HG03025 (cell line): ENCODE measurements around the gene LCN10.
"Not testable (repeated sequence)": the region's sequence is repeated elsewhere in the genome, so short reads cannot be mapped to it uniquely, and the experiment has no call there.

Experiments
- ATAC-seq: cut with Tn5 transposase; IDR thresholded peaks from one replicate; pipeline ENCODE4 v1.9.1; 2021; ENCODE audit warnings: mild to moderate bottlenecking, moderate library complexity; ENCODE audit not compliant: unreplicated experiment, low FRiP score

LCN10 gene

GRCh38 chr9:136707011-136707410 is 35.7 kb downstream of the LCN10 start:
- ATAC-seq: no peak

GRCh38 chr9:136705564-136705963 is 37.2 kb downstream of the LCN10 start:
- no peak for ATAC-seq

GRCh38 chr9:136704741-136705140 is 38.0 kb downstream of the LCN10 start:
- ATAC-seq: not testable (repeated sequence)

GRCh38 chr9:136703276-136703860 is 39.4 kb downstream of the LCN10 start:
- ATAC-seq: no peak

- no peak for ATAC-seq
Observed at GRCh38 chr9:136701668-136702053, 41.1 kb downstream of the LCN10 start.

- ATAC-seq: no peak
Observed at GRCh38 chr9:136700959-136701667, 41.6 kb downstream of the LCN10 start.

- no peak for ATAC-seq
Observed at GRCh38 chr9:136700304-136700703, 42.4 kb downstream of the LCN10 start.

- no peak for ATAC-seq
Observed at GRCh38 chr9:136698635-136699246, 44.0 kb downstream of the LCN10 start.

GRCh38 chr9:136697821-136698526 is 44.8 kb downstream of the LCN10 start:
- no peak for ATAC-seq

GRCh38 chr9:136697146-136697820 is 45.5 kb downstream of the LCN10 start:
- ATAC-seq: no peak

GRCh38 chr9:136696502-136696901 is 46.2 kb downstream of the LCN10 start:
- ATAC-seq: no peak

- ATAC-seq: no peak
Observed at GRCh38 chr9:136695955-136696354, 46.8 kb downstream of the LCN10 start.

- ATAC-seq: no peak
Observed at GRCh38 chr9:136695435-136695895, 47.3 kb downstream of the LCN10 start.

- ATAC-seq: no peak
Observed at GRCh38 chr9:136694872-136695247, 47.9 kb downstream of the LCN10 start.

GRCh38 chr9:136694163-136694871 is 48.4 kb downstream of the LCN10 start:
- no peak for ATAC-seq

- ATAC-seq: no peak
Observed at GRCh38 chr9:136693490-136694162, 49.1 kb downstream of the LCN10 start.

GRCh38 chr9:136693135-136693489 is 49.6 kb downstream of the LCN10 start:
- ATAC-seq: no peak

- ATAC-seq: no peak
Observed at GRCh38 chr9:136692185-136693134, 50.3 kb downstream of the LCN10 start.
